ENCODE results near the gene ARHGAP26.

Gene ARHGAP26

DNA sequence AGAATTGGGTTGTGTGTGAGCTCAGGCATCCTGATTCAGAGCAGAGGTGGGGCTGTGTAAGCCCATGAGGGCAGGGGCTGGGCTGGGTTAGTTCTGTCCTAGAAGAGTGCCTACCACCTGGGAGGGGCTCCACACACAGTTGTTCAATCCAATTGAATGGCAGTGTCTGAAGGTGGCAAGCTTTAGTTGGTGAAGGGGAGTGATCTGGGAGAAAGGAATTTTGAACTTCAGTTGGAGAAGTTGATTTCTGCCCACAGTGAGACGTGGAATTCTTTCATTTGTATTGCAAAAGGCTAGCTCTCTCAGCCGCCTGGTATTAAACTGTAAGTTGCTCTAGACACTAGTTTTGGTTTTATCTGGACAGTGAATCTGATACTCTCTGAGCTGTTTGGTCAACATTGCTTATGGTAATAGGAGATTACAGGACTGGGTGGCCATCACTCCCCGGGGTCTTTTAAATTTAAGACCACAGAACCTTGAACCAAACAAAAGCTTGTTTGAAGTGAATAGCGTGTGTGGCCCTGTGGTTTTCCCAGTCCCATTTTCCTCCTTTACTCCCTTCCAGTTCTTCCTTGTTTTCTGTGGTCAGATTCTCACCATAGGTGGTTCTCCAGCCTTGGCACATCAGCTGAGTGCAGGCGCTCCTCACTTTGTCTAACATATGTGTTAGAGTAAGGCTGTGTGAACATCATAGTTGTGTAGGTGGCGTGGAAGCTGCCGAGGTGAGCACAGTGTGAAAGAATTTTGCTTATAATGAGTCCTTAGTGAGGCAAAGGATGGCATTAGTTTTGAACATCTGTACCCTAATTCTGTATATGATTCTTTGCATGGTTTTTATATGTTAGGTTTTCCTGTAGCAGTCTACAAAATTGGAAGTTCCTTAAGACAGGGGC is 78.0 kb downstream of the ARHGAP26 start:
- no peak overlapping the region for H3K4me3 ChIP-seq (ENCODE audit: low read depth, low read length)
- TF ChIP-seq, protein P1, sequence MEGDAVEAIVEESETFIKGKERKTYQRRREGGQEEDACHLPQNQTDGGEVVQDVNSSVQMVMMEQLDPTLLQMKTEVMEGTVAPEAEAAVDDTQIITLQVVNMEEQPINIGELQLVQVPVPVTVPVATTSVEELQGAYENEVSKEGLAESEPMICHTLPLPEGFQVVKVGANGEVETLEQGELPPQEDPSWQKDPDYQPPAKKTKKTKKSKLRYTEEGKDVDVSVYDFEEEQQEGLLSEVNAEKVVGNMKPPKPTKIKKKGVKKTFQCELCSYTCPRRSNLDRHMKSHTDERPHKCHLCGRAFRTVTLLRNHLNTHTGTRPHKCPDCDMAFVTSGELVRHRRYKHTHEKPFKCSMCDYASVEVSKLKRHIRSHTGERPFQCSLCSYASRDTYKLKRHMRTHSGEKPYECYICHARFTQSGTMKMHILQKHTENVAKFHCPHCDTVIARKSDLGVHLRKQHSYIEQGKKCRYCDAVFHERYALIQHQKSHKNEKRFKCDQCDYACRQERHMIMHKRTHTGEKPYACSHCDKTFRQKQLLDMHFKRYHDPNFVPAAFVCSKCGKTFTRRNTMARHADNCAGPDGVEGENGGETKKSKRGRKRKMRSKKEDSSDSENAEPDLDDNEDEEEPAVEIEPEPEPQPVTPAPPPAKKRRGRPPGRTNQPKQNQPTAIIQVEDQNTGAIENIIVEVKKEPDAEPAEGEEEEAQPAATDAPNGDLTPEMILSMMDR (IDR thresholded peaks at IDR 0.05; ENCODE audit: borderline replicate concordance, insufficient read depth, low read depth, low read length): no peak

DNA sequence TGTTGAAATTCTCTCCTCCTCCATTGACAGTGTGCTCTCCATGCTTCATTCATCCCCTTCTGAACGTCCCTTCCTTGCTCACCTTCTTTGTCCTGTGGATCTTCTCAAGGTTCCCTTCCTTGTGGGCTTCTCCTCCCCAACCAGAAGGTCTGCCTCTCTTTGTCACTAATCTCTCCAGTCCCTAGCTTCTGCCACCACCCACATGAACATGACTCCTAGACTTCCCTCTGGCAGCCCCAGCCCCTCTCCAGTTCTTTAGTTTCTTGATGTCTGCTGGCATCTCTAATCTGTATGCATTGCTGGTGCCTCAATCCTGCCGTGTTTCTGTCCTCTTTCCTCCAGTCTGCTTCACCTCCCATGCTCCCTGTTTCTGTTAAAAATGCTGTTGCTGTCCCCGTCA is 79.3 kb downstream of the ARHGAP26 start:
- TF ChIP-seq, protein P1 (IDR thresholded peaks at IDR 0.05; ENCODE audit: borderline replicate concordance, insufficient read depth, low read depth, low read length): no peak
- H3K4me3 ChIP-seq (ENCODE audit: low read depth, low read length): no peak overlapping the region

DNA sequence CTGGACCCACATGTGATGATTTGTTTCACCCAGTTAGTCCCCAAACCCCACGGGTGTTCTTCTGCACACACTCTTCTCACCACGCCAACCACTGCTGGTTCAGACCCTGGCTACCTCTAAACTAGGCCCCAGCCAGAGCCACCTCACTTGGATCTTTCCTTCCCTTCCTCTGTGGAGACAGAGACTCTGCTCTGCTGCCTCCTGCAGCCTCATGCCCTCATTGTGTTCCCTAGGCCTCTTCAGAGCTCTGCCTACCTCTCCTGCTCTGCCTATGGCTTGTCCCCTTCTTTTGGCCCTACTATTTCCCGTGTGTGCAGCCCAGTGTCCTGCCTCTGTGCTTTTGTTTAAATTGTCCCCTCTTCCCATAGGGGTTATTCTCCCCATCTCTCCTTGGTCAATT is 79.7 kb downstream of the ARHGAP26 start:
- TF ChIP-seq, protein P1 (IDR thresholded peaks at IDR 0.05; ENCODE audit: borderline replicate concordance, insufficient read depth, low read depth, low read length): no peak
- no peak overlapping the region for H3K4me3 ChIP-seq (ENCODE audit: low read depth, low read length)

DNA sequence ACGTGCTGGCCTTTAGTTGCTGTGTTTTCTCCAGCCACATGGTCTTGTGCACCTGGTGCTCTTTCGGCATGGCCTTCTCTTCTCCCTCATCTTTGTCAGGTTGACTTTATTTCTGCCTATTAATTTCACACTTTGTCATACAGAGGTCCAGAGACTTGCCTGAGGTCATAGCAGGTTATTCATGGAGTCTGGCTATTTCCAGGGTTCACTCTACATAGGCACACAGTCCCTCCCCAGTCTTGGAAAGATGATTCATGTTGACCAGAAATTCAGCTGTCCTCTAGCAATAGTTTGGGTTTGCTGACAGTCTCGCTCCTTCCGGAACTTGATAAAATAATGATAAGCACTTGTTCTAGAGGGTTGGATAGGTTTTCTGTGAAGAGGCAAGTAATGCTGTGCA is 81.6 kb downstream of the ARHGAP26 start:
- no peak overlapping the region for H3K4me3 ChIP-seq (ENCODE audit: low read depth, low read length)
- TF ChIP-seq, protein P1 (IDR thresholded peaks at IDR 0.05; ENCODE audit: borderline replicate concordance, insufficient read depth, low read depth, low read length): no peak

DNA sequence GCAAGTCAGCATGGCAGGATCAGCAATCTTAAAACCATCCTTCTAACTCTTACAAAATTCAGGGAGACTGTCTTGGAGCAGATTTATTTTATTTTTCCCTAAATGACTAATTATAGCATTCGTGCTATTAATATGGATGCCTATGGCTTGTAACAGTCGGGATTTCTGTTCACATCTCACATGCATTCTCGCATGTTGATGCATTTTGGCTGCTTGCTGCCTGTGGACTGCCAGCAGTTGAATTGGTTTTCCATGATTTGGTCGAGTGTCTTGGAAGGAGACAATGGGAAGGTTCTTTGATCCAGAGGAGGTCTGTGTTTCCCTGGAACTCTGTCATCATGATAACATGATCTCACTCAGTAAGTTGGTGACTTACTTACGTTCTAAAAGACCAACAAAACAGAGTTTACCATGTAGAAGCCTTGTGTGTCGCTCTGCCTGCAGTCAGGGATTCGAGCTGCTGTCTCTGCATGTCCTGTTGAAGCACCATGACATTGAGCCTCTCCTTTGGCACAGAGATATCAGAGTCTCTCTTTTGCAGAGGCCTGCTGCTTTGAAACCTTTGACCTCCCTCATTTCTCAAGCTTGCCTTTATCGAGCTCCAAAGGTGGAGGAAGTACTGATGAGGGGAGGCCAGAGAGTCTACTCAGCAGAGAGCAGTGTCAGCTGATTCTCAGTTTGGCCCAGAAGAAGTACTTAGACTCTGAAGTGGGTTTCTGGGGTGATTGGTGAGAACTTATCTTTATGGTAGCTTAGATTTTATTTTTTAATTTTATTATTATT is 82.4 kb downstream of the ARHGAP26 start:
- no peak overlapping the region for H3K4me3 ChIP-seq (ENCODE audit: low read depth, low read length)
- TF ChIP-seq, protein P1 (IDR thresholded peaks at IDR 0.05; ENCODE audit: borderline replicate concordance, insufficient read depth, low read depth, low read length): no peak

DNA sequence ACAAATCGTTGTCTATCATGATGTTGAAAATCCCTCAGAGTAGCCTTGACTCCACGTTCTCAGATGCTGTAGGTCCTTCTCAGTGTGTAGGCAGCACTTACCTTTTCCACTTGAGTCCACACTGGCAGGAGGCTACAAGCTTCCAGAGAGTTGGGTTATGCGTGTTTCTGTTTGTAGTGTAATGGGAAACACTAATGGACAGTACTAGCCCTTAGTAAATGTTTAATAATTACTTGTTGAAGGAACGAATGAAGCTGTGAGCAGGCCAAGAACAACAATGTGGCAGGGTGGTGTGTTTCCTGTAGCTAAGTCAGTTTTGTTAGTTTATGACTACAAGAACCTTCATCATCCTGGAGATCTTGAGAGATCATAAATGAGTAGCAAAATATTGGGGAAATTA is 83.5 kb downstream of the ARHGAP26 start:
- TF ChIP-seq, protein P1 (IDR thresholded peaks at IDR 0.05; ENCODE audit: borderline replicate concordance, insufficient read depth, low read depth, low read length): no peak
- no peak overlapping the region for H3K4me3 ChIP-seq (ENCODE audit: low read depth, low read length)
